Activated CD4-positive, alpha-beta T cell treated with anti-CD3 and anti-CD28 coated beads, Interleukin-2, amount 50 U/mL, for 4 hours (primary cell): ENCODE results near the gene PCNX3.
A peak's percentile ranks its signal among the peaks of the same experiment; 100 is the strongest.

Source experiments
- DNase-seq, 2 experiments: peaks; one replicate each; pipeline ENCODE4 v3.0.0-alpha.2; 2020

Gene PCNX3

GRCh38 chr11:65640483-65641296 is 25.1 kb downstream of the PCNX3 start:
- DNase-seq: no peak

- DNase-seq: no peak
Measured at GRCh38 chr11:65641297-65642013, 25.9 kb downstream of the PCNX3 start.

DNA sequence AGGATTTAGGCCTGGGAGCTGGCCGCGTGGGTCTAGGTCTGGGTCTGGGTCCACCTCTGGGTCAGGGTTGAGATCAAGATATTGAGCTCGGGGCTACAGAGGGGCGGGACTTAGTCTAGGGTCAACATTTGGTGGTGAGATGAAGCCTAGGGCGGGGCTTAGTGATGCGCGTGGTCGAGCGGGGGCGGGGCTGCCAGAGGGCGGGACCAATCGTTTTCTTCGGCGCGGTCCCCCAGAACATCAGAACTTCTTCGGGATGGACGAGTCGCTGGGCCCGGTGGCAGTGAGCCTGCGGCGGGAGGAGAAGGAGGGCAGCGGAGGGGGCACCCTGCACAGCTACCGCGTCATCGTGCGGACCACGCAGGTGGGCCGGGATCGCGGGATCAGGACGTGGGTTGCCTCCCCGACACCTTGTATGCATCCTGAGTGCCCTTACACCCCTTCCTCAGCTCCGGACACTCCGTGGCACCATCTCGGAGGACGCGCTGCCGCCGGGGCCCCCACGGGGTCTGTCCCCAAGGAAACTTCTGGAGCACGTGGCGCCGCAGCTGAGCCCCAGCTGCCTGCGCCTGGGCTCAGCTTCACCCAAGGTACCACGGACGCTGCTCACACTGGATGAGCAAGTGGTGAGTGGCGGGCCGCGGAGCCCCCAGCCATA is 26.6 kb downstream of the PCNX3 start:
- no peak for DNase-seq

DNA sequence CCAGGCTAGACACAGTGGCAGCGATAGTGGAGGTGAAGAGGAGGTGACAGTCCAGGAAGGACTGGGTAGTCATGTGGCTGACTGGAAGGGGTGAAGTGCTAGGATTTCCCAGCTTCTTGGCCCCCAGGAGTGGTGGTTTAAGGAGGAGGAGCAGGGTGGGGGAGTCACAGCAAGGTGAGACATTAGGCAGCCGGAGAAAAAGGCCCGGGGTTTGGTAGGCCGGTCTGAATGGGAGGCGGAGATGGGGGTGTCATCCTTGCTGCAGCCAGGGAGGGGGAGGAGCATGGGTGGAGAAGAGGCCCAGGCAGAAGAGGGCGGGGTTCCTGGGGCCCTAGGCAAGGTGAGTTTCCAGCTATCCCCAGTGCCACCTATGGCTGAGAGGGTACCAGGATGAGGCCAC is 28.4 kb downstream of the PCNX3 start:
- no peak for DNase-seq

GRCh38 chr11:65644837-65645236 is 29.3 kb downstream of the PCNX3 start:
- DNase-seq: no peak

DNA sequence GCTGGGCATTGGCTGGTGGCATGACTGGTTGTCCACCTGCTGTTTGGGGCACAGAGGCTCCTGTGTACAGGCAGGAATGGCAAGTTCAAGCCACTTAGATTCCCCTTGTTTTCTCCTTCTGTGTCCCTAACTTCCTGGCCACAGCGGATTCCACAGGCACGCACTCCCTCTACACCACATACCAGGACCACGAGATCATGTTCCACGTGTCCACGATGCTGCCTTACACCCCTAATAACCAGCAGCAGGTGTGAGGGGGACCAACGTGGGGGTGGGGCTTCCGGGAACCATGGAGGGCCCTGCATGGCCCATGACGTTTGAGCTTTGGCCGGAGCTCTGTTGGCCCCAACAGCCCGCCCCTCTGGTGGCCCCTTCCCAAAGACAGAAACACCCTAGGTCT is 30.1 kb downstream of the PCNX3 start:
- DNase-seq: no peak

DNA sequence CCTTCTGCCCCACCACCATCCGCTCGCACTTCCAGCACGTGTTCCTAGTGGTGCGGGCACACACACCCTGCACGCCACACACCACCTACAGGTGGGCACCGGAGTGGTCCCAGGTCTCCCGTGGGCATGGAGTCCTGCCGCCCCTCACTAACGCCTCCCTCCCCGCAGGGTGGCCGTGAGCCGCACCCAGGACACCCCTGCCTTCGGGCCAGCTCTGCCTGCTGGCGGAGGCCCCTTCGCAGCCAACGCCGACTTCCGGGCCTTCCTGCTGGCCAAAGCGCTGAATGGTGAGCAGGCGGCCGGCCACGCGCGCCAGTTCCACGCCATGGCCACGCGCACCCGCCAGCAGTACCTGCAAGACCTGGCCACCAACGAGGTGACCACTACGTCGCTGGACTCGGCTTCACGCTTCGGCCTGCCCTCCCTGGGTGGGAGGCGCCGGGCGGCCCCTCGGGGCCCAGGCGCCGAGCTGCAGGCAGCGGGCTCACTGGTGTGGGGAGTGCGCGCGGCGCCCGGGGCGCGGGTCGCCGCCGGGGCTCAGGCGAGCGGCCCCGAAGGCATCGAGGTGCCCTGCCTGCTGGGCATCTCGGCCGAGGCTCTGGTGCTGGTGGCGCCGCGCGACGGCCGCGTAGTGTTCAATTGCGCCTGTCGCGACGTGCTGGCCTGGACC is 30.8 kb downstream of the PCNX3 start:
- DNase-seq: no peak

GRCh38 chr11:65646958-65647701 is 31.6 kb downstream of the PCNX3 start:
- DNase-seq: no peak

DNA sequence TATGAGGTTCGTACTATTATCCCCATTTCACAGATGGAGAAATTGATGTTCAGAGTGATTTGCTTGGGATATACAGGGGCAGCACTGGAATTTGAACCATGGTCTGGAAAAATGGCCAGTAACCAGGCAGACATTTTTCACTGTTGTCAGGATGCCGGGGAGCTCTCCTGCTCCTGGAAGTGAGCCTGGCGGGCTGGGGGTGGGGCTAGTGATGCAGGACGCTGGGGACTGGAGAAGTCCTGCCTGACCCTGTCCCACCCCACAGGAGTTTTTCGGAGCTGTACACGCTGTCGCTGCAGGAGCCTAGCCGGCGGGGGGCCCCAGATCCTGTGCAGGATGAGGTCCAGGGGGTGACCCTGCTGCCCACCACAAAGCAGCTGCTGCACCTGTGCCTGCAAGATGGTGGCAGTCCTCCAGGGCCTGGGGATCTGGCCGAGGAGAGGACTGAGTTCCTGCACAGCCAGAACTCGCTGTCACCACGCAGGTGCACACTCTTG is 33.5 kb downstream of the PCNX3 start:
- DNase-seq: no peak

DNA sequence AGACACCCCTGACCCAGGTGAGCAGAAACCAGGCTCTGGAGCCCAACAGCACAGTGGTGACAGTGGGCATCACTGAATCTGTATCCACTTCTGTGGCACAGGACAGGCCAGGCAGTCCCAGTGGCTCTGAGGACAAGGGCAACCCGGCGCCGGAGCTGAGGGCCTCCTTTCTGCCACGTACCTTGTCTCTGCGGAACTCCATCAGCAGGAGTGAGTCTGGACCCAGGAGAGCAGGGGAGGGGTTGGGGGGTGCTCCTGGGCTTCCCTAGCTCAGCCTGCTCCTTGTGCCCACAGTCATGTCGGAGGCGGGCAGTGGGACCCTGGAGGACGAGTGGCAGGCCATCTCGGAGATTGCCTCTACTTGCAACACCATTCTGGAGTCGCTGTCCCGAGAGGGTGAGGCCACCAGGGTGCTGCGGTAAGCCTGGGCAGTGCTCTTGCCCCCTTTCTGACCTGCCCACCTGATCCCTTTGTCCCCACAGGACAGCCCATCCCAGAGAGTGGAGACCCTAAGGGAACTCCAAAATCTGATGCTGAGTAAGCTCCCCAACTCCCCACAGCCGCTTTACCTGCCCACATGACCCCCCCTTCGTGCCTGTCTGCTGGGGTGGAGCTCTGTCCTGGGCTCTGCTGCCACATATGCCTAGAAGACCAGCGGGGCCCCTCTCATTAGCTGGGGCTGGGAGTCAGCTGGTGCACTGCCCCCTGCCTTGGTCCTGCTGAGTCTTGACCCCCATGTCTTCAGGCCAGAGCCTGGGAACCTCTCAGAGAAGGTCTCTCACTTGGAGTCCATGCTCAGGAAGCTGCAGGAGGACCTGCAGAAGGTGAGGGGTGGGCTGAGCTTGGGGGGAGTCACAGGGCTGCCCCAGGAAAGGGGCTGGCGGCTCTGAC is 34.3 kb downstream of the PCNX3 start:
- no peak for DNase-seq

DNA sequence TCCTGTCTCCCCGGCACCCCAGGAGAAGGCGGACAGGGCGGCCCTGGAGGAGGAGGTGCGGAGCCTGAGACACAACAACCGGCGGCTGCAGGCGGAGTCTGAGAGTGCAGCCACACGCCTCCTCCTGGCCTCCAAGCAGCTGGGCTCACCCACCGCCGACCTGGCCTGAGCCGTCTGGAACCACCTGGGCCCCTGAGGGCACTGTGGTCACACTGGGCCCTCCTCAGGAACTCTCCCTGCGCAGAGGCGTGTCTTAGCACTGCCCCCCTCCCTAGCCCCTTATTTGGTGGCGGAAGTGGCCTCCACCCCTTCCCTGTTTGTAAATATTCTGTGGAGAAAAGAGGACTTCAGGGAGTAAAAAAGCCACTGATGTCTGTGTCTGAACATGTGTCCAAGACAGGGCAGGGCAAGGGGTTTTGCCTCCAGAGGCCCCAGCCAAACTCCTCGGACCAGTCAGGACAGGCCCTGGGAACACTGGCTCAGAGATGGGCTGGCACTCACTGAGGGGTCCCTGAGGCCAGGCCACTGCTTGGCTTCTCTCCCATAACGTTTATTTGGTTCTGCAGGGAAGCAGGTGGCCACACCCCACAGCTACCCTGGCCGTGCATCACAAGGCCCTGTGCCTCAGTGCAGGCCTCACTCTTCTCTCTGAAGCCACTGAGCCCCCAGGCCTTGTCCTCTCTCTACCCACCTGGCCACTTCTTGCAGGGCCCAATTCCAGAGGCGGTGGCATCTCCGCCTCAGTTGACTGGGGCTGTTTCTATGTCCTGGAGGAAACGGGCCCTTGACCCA is 35.2 kb downstream of the PCNX3 start:
- DNase-seq: no peak

DNA sequence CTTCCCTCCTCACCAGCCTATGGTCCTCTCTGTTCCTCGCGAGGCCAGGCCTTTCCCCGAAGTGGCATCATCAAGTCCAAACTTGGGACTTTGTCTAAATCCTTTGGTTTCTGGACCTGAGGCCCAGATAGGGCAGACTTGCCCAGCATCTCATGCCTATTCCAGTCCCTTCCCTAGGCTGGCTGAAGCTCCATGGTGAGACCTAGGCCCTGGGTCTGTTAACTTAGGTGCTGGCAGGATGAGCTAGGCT is 35.7 kb downstream of the PCNX3 start:
- no peak for DNase-seq

- DNase-seq: no peak
Measured at GRCh38 chr11:65651589-65652510, 36.3 kb downstream of the PCNX3 start.

- peak; percentile 92 to 94 for DNase-seq
Measured at GRCh38 chr11:65652511-65653228, 37.1 kb downstream of the PCNX3 start.

DNA sequence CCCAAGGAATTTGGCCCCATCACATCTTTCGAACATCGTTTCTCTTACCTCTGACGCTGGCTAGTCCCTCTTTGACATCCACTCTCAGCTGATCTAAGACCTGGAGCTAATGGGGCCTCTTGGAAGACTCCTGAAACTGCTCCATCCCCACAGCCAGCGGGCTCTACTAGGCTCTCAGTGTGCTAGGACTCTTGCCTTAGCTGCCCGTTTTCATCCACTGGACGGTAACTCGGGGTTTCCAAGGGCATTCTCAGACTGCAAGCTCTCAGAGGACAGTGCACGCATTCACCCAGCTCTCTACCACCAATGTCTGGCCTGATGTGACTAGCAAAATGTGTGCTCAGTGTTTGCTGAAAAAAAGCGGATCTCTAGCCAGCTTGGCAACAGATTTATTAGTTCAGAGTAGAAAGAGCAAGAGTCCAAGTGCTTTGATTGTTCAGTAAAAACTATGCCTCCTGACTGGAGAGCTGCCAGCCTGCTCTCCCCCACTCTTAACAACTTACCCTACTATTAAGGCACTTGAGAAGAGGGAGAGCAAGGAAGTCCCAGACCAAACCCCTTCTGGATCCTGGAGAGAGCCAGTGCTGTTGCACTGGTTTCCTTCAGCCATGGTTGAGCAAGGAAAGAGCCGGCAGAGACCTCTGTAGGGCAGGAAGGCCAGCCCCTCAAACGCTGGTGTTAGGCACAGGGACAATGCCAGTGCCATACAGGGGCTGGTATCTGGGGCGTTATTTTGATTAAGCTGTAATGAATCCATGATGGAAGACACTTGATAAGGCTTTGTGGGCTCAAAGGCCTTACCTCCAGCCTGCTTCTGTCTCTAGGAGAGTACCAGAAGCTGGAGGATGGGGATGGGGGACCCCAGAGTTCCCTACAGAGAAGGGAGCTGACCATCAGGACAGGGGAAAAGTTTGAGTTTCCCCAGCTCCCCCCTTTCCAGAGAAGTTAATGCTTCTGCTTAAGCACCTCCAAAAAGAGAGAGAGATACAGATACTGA is 38.0 kb downstream of the PCNX3 start:
- DNase-seq: no peak

GRCh38 chr11:65654375-65655349 is 39.1 kb downstream of the PCNX3 start:
- no peak for DNase-seq
